Activated T-helper 2 cell treated with anti-CD3 and anti-CD28 coated beads, Interferon-gamma antibody, Interleukin-2, Interleukin-4, amounts not matched to agents 10 μg/mL and 5 μg/mL and 100 μg/mL, durations not matched to agents 14 hours and 24 hours and 36 hours (primary cell): ENCODE measurements around the gene MDK. TPM values are rescaled to one million over a fixed set of nuclear protein-coding genes. Genes with fewer than 3 reads are reported as not detected.

Experiments
- DNase-seq: peaks from one replicate; pipeline ENCODE4 v3.0.0; 2021; ENCODE audit warnings: low spot score
- H3K27ac Mint-ChIP-seq: one replicate; pipeline ENCODE4 v1.8.0; 2021; ENCODE audit warnings: mixed read lengths
- H3K27me3 Mint-ChIP-seq: one replicate; pipeline ENCODE4 v1.8.0; 2021; ENCODE audit warnings: low read depth, mixed read lengths
- H3K36me3 Mint-ChIP-seq: one replicate; pipeline ENCODE4 v1.8.0; 2021; ENCODE audit warnings: low read depth, mixed read lengths
- H3K4me1 Mint-ChIP-seq: one replicate; pipeline ENCODE4 v1.8.0; 2021; ENCODE audit warnings: low read depth, mixed read lengths
- H3K4me3 Mint-ChIP-seq: one replicate; pipeline ENCODE4 v1.8.0; 2021; ENCODE audit warnings: low read depth, mild to moderate bottlenecking, moderate library complexity, mixed read lengths
- H3K9me3 Mint-ChIP-seq: one replicate; pipeline ENCODE4 v1.8.0; 2021; ENCODE audit warnings: mixed read lengths
- intact Hi-C: fragments of 100-400 bp; cut with micrococcal nuclease; formaldehyde crosslinking; loops from one replicate; pipeline ENCODE4 v1.15.1; 2023
- total RNA-seq: library from RNA; stranded (reverse); gene quantifications from 2 replicates; pipeline ENCODE4 v1.2.3, GENCODE V29; 2022

The MDK gene
- total RNA-seq, 1 donor from 2014 or later, result 2.8 TPM

DNA sequence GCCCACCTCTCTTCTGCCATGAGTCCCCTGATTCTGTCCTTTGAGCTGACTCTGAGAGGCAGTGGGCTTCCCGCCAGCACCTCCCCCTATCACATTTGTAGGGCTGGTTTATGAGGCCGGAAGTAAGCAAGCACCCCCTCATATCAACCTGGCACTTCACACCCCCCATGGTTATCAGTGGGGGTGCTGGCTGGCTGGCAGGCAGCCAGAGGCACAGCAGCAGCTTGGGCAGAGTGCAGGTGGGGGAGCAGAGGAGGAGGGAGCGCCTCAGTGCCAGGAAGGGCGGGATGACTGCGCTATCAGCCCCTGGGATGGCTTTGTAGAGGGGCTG, 33.0 kb downstream of the MDK start:
- H3K27me3 Mint-ChIP-seq, result no peaks in the 10 kb centered on the region
- H3K4me3 Mint-ChIP-seq, result no peak overlapping the region
- no peaks in the 10 kb centered on the region for H3K9me3 Mint-ChIP-seq
- no peak overlapping the region for H3K27ac Mint-ChIP-seq
- no peaks in the 10 kb centered on the region for H3K4me1 Mint-ChIP-seq
- DNase-seq, result no peak
- H3K36me3 Mint-ChIP-seq, result peaks cover 30% of the 10 kb centered on the region
- intact Hi-C loops, result no loop called here

DNA sequence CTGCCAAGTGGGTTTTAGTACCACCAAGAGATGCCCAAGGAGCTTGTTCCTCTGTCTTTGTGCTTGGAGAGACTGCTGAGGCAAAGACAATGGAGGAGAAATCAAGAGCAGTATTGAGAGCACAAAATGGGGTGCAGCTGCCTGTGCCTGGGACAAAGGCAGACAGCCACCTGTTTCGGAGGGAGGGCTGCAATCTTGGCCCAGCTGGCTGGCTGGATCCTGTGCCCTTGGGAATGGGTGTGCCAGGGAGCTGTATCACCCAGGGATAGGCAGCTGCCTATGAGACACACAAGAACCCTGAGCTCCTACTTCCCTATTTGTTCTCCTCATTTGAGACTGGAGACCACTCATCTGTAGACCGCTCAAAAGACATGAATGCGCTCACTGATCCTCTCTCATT, 33.4 kb downstream of the MDK start:
- peaks cover 27% of the 10 kb centered on the region for H3K36me3 Mint-ChIP-seq
- H3K4me3 Mint-ChIP-seq, result no peak overlapping the region
- no peaks in the 10 kb centered on the region for H3K4me1 Mint-ChIP-seq
- no peak for DNase-seq
- intact Hi-C loops, result no loop called here
- H3K9me3 Mint-ChIP-seq, result no peaks in the 10 kb centered on the region
- H3K27me3 Mint-ChIP-seq, result no peaks in the 10 kb centered on the region
- H3K27ac Mint-ChIP-seq, result no peak overlapping the region

DNA sequence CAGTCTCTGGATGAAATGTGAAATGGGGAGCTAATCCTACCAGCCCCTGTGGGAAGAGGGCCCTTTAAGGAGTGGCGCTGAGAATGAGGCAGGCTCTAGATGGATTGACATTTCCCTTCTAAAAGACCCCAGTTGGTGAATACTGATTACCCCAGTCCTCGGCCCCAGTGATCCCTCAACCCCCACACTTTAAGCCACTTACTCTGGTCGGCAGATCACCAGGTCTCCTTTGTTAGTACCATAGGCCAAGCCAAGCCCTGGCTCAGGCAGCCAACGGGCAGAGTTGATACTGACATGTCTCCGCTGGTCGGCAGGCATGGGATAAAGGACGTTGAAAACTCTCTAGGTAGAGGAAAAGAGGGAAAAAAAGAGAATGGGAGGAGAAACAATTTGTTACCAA, 36.2 kb downstream of the MDK start:
- no peaks in the 10 kb centered on the region for H3K9me3 Mint-ChIP-seq
- H3K27ac Mint-ChIP-seq, result no peak overlapping the region
- peaks cover 29% of the 10 kb centered on the region for H3K36me3 Mint-ChIP-seq
- no peak for DNase-seq
- peaks cover 7% of the 10 kb centered on the region for H3K4me1 Mint-ChIP-seq
- H3K27me3 Mint-ChIP-seq, result no peaks in the 10 kb centered on the region
- no peak overlapping the region for H3K4me3 Mint-ChIP-seq
- intact Hi-C loops, result no loop called here

DNA sequence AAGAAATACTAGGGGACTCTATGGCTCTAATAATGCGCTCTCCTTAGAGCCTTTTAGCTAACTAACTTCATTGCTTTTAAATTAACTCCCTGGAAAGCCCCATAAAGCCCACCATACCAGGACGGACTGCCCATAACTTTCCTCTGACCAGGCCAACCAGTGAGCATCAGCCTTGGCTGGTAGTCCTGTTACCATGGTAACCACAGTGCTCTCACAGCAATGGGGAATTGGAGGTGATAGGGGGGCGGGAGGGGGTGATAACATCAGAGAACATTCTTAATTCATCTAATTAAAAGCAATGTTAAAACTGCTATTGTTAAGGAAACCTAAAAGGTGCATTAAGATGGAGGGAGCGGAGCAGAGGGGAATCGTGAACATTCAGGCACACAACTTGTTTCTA, 37.3 kb downstream of the MDK start:
- no peak overlapping the region for H3K27ac Mint-ChIP-seq
- H3K36me3 Mint-ChIP-seq, result peaks cover 26% of the 10 kb centered on the region
- H3K9me3 Mint-ChIP-seq, result no peaks in the 10 kb centered on the region
- DNase-seq, result no peak
- H3K4me1 Mint-ChIP-seq, result peaks cover 7% of the 10 kb centered on the region
- H3K27me3 Mint-ChIP-seq, result no peaks in the 10 kb centered on the region
- intact Hi-C loops, result no loop called here
- H3K4me3 Mint-ChIP-seq, result no peak overlapping the region

DNA sequence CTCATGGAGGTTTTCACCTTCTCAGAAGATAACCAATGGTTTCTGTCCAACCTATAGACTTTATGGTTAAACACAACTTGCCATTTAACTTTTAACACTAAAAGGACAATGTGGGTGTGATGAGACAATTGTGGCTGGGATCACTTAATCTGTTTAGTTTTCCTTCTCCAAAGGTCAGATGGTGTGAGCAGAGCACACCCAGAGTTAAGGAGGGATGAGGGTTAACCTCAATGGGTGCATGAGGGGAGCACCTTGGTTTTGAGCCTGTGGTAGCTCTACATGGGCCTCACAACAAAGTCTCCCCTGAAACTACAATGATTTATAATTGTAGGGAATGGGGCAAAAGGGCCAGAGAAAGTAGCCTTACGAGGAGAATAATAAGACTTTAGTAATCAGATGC, 39.0 kb downstream of the MDK start:
- H3K36me3 Mint-ChIP-seq, result peaks cover 19% of the 10 kb centered on the region
- peaks cover 7% of the 10 kb centered on the region for H3K4me1 Mint-ChIP-seq
- H3K27me3 Mint-ChIP-seq, result no peaks in the 10 kb centered on the region
- no peak for DNase-seq
- no peaks in the 10 kb centered on the region for H3K9me3 Mint-ChIP-seq
- no peak overlapping the region for H3K4me3 Mint-ChIP-seq
- H3K27ac Mint-ChIP-seq, result peak overlapping the region; percentile 10
- intact Hi-C loops, result no loop called here

DNA sequence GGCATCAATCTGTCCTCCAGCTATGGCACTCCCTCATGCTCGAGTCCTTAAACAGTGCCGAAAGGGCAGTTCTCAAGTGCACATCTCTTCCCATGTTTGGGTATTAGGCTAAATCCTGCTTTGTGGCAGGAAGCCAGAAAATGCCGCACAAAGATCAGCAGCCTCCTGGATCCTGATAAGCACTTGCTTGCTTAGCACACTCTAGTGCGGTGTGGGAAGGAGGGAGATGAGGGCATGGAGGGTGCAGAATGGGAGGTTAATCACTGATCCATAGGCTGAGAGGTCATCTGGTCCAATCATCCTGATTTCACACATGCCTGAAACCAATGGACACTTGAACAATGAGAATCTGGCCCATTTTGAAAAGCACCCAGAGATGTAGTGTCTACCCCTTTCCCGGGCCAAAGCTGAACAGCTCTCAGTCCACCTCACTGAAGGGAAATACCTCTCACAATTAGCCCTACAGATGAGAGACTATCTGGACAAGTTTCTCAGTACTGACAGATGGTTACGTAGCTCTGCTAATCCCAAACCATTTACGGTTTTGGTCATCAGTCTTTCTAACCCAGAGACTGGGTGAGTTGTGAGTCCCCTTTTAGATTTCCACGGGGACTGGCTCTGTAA, 39.9 kb downstream of the MDK start:
- peaks cover 14% of the 10 kb centered on the region for H3K36me3 Mint-ChIP-seq
- peaks cover 7% of the 10 kb centered on the region for H3K4me1 Mint-ChIP-seq
- DNase-seq, result no peak
- H3K9me3 Mint-ChIP-seq, result no peaks in the 10 kb centered on the region
- no peak overlapping the region for H3K27ac Mint-ChIP-seq
- no peaks in the 10 kb centered on the region for H3K27me3 Mint-ChIP-seq
- H3K4me3 Mint-ChIP-seq, result no peak overlapping the region
- intact Hi-C loops, result no loop called here

DNA sequence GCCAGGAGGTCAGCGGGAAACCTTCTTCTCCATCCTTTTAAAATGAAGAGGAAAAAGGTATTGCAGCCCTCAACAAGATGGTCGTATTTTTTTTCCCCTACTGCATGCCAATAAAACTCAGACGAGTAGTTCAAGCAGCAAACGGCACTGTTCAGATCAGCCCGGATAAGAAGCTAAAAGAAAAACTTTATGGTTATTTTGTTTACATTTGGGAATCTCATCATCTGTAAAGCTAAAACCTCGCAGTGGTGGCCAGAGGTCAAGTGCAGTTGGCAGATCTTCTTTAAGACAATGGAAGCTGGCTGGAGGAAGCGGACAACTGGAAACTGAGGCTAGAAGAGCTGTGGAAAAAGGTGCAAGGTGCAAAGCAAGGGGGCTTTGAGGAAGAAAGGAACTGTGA, 41.1 kb downstream of the MDK start:
- Mint-ChIP-seq H3K27ac (no peak overlapping the region), H3K4me1 (peaks cover 8% of the 10 kb centered on the region), H3K27me3 (no peaks in the 10 kb centered on the region), H3K9me3 (no peaks in the 10 kb centered on the region), H3K36me3 (peaks cover 23% of the 10 kb centered on the region), H3K4me3 (no peak overlapping the region)
- intact Hi-C loops, result no loop called here
- DNase-seq, result no peak

DNA sequence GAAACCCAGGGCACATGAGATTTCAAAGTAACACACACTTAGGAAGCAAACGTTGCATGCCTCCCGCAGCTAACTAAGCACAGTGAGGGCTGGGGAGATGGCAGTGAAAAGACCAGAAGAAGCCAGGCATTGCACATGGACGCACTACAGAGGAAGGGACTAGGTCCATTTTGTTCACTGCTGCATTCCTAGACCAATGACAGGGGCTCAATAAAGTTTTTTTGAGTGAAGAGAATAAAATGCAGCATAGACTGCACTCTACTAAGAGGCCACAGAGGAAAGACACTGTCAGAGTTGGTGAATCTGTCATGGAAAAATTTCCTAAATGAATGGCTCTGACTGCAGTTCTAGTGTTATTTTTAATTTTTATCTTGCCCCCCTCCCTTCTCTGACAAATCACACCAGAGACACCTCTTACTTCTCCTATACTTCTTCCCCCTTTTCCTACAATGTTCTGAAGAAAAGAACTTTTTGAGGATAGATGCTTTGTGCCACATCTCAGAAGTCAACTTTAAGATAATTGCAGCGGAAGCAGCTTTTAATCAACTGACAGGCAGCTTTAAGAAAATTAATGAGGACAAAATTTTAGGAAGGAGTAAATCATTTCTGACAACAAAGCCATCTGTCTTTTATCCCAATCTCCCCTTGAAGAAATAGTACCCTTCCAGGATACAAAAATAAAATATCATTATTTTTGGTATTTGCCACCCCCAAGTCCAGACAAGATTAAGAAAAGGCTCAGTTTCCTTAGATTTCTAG, 44.9 kb downstream of the MDK start:
- Mint-ChIP-seq H3K27ac (no peak overlapping the region), H3K36me3 (peaks cover 30% of the 10 kb centered on the region), H3K4me3 (no peak overlapping the region), H3K27me3 (no peaks in the 10 kb centered on the region), H3K9me3 (no peaks in the 10 kb centered on the region), H3K4me1 (peaks cover 1% of the 10 kb centered on the region)
- intact Hi-C loops, result no loop called here
- DNase-seq, result no peak

DNA sequence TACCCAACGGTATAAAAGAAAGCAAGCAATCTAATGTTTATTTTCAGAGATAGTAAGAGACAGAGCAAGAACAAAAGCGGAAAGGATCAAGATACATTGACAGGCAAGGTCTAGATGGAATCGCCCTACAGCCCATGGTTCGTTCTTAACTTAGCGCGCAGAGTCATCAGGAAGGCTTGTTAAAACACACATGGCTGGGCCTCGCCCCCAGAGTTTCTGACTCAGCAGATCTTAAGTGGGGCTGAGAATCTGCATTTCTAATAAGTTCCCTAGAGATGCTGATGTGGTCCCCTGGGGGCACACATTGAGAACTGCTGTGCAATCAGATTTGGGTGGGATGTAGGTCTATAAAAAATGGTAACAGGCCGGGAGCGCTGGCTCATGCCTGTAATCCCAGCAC, 45.9 kb downstream of the MDK start:
- Mint-ChIP-seq H3K27me3 (no peaks in the 10 kb centered on the region), H3K4me1 (peaks cover 1% of the 10 kb centered on the region), H3K27ac (no peak overlapping the region), H3K36me3 (peaks cover 28% of the 10 kb centered on the region), H3K4me3 (no peak overlapping the region), H3K9me3 (no peaks in the 10 kb centered on the region)
- DNase-seq, result no peak
- intact Hi-C loops, result no loop called here

DNA sequence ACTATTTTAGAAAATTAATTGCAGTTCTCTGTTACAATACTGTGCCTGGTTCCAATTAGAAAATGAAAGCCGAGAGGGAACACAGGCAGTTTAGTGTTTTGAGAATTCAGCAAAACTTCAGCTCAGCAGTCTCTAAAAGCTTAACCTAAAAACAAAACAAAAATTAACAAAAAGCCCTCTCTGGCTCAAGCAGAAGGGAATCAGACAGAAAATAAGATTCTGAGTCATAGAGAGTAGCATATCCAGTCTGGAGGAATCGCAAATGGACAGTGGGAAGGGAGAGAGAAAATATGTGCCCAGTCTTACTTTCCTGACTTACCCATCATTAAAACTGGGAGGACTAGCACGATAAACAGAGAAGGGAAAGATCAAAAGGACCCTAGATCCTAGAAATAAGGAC, 48.2 kb downstream of the MDK start:
- Mint-ChIP-seq H3K27me3 (no peaks in the 10 kb centered on the region), H3K27ac (no peak overlapping the region), H3K9me3 (no peaks in the 10 kb centered on the region), H3K36me3 (peaks cover 23% of the 10 kb centered on the region), H3K4me1 (peaks cover 1% of the 10 kb centered on the region), H3K4me3 (no peak overlapping the region)
- intact Hi-C loops, result no loop called here
- no peak for DNase-seq

DNA sequence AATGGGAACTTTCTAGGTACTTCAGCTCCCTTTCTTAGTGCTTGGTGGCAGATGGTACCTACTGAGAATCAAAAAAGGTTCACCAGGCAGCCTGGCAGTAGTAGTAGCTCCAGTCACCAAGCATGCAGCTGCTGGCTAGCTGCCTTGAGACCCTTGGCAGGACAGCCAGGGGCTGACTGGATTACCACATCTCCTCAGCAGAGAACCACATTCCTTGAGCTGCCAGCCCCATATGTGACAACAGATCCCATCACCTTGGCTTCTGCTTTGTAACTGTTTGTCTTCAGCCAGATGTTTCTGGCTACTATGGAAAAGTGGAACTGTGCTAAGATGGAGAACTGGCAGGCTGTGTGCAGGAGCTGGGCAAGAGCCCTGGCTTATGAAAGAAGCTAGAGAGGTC, 49.7 kb downstream of the MDK start:
- Mint-ChIP-seq H3K9me3 (no peaks in the 10 kb centered on the region), H3K27me3 (no peaks in the 10 kb centered on the region), H3K4me1 (peaks cover 3% of the 10 kb centered on the region), H3K27ac (no peak overlapping the region), H3K36me3 (peaks cover 23% of the 10 kb centered on the region), H3K4me3 (no peak overlapping the region)
- no peak for DNase-seq
- intact Hi-C loops, result no loop called here
